ENCODE data around the gene AOPEP.

The AOPEP gene

GRCh38 chr9:94703488-94704140 is 22.9 kb upstream of the AOPEP start:
- H3K27ac ChIP-seq: no peak overlapping the region
- TF ChIP-seq ZFX (IDR thresholded peaks at IDR 0.05): no peak
- TF ChIP-seq CTCF (conservative IDR thresholded peaks at IDR 0.05): no peak

GRCh38 chr9:94705162-94705702 is 21.3 kb upstream of the AOPEP start:
- TF ChIP-seq CTCF (conservative IDR thresholded peaks at IDR 0.05) (no peak), ZFX (IDR thresholded peaks at IDR 0.05) (no peak)

GRCh38 chr9:94706922-94707321 is 19.6 kb upstream of the AOPEP start:
- TF ChIP-seq ZFX (IDR thresholded peaks at IDR 0.05): no peak
- TF ChIP-seq CTCF (conservative IDR thresholded peaks at IDR 0.05): no peak
- H3K27ac ChIP-seq: no peak overlapping the region

More at GRCh38 chr9:94705162-94705702, 21.3 kb upstream of the AOPEP start:
- H3K27ac ChIP-seq: no peak overlapping the region

GRCh38 chr9:94713436-94714215 is 12.9 kb upstream of the AOPEP start:
- TF ChIP-seq CTCF (conservative IDR thresholded peaks at IDR 0.05): no peak
- no peak for TF ChIP-seq ZFX (IDR thresholded peaks at IDR 0.05)
- no peak overlapping the region for H3K27ac ChIP-seq

GRCh38 chr9:94714494-94714893 is 12.0 kb upstream of the AOPEP start:
- no peak overlapping the region for H3K27ac ChIP-seq
- TF ChIP-seq CTCF (conservative IDR thresholded peaks at IDR 0.05): no peak
- no peak for TF ChIP-seq ZFX (IDR thresholded peaks at IDR 0.05)

GRCh38 chr9:94717761-94718160 is 8.7 kb upstream of the AOPEP start:
- no peak for TF ChIP-seq ZFX (IDR thresholded peaks at IDR 0.05)
- H3K27ac ChIP-seq: no peak overlapping the region

GRCh38 chr9:94718936-94719335 is 7.6 kb upstream of the AOPEP start:
- no peak overlapping the region for H3K27ac ChIP-seq
- no peak for TF ChIP-seq CTCF (conservative IDR thresholded peaks at IDR 0.05)
- TF ChIP-seq ZFX (IDR thresholded peaks at IDR 0.05): no peak
